HCT116 (cell line): ENCODE measurements around the gene ZBTB38. TPM values are rescaled to one million over a fixed set of nuclear protein-coding genes. Genes with fewer than 3 reads are reported as not detected.

Experiments used
- ATAC-seq: fragments of 200-7000 bp; cut with Tn5 transposase; 2 replicates; pipeline ENCODE4 v1.9.1; 2020; ENCODE audit warnings: mild to moderate bottlenecking, moderate library complexity
- BruUV-seq: library from RNA; stranded (reverse); fragments of 400-500 nt; replicated peaks from 2 replicates; lab custom pipeline; 2021; lab: Mats Ljungman, UMichigan
- CTCF ChIA-PET: fragments of 300-600 bp; sonication (Branson Sonifier 250); formaldehyde crosslinking; loops from one replicate; lab custom pipeline; 2021; ENCODE audit warnings: antibody characterized with exemption; lab: Charles Lee
- POLR2A ChIA-PET: fragments of 300-600, 350-600 bp; sonication (Branson Sonifier 250); formaldehyde crosslinking; loops from one replicate; lab custom pipeline; 2021; ENCODE audit warnings: antibody characterized with exemption; lab: Charles Lee
- RAD21 ChIA-PET, 2 experiments: fragments of 300-600 bp; sonication (Branson Sonifier 250); formaldehyde crosslinking; loops; one replicate each; lab custom pipeline; 2023; ENCODE audit warnings: low total read pairs in 2 of 2; ENCODE audit not compliant: uncharacterized antibody in 2 of 2, unreplicated experiment in 2 of 2, low non-redundant PET in 1 of 2; lab: Charles Lee
- DNase-seq: peaks from one replicate; pipeline ENCODE4 v3.0.0-alpha.2; 2010; ENCODE audit warnings: low read depth, low spot score
- H2AFZ ChIP-seq: fragments of 200-600 bp; shearing (Covaris generic), sonication (generic); 2 replicates; pipeline ENCODE4 v1.6.1; 2017; ENCODE audit warnings: low read depth, mixed run types, mixed read lengths, antibody characterized with exemption, low read length; ENCODE audit not compliant: poor library complexity, severe bottlenecking
- H3K27ac ChIP-seq: 2 replicates; pipeline ENCODE4 v1.5.1; 2012; ENCODE audit warnings: low read depth, low read length
- H3K27me3 ChIP-seq: fragments of 200-600 bp; sonication (generic); 2 replicates; pipeline ENCODE4 v1.6.1; 2016; ENCODE audit warnings: mixed run types, low read length, mixed read lengths; ENCODE audit not compliant: insufficient read depth
- H3K36me3 ChIP-seq, 2 experiments: fragments of 200-500 bp in 1 of 2; fragments of 200-600 bp in 1 of 2; sonication (Bioruptor generic) in 1 of 2; sonication (generic) in 1 of 2; 2 replicates each; pipeline versions ENCODE4 v1.5.1 to v1.6.1; 2014 to 2016; ENCODE audit warnings: low read length in 2 of 2, inconsistent platforms in 1 of 2, mixed read lengths in 1 of 2, mixed run types in 1 of 2; ENCODE audit not compliant: insufficient read depth in 2 of 2, control insufficient read depth in 1 of 2
- H3K4me1 ChIP-seq, 2 experiments: fragments of 200-600 bp in 1 of 2; sonication (generic) in 1 of 2; 2 replicates each; pipeline versions ENCODE4 v1.5.1 to v1.6.1; 2012 to 2017; ENCODE audit warnings: low read length in 2 of 2, inconsistent platforms in 1 of 2, mild to moderate bottlenecking in 1 of 2, mixed read lengths in 1 of 2, mixed run types in 1 of 2, moderate library complexity in 1 of 2; ENCODE audit not compliant: insufficient read depth in 2 of 2, control insufficient read depth in 1 of 2
- H3K4me2 ChIP-seq: fragments of 200-600 bp; sonication (generic); 2 replicates; pipeline ENCODE4 v1.6.1; 2017; ENCODE audit warnings: mixed run types, low read length, mixed read lengths
- H3K4me3 ChIP-seq, 2 experiments: fragments of 200-600 bp in 1 of 2; sonication (generic) in 1 of 2; replicated peaks in 1 of 2; 2 replicates each; pipeline ENCODE4 v1.5.1; 2011 to 2016; ENCODE audit warnings: low read length in 2 of 2, control low read depth in 1 of 2, low read depth in 1 of 2, mild to moderate bottlenecking in 1 of 2, mixed read lengths in 1 of 2, mixed run types in 1 of 2
- H3K79me2 ChIP-seq: fragments of 200-600 bp; sonication (generic); 2 replicates; pipeline ENCODE4 v1.6.1; 2017; ENCODE audit warnings: mild to moderate bottlenecking, mixed run types, low read length, moderate library complexity, mixed read lengths; ENCODE audit not compliant: insufficient read depth
- H3K9ac ChIP-seq: fragments of 200-600 bp; sonication (generic); 2 replicates; pipeline ENCODE4 v1.6.1; 2016; ENCODE audit warnings: low read length, mixed read lengths
- H3K9me2 ChIP-seq: fragments of 200-600 bp; sonication (generic), shearing (Covaris generic); 2 replicates; pipeline ENCODE4 v1.6.1; 2017; ENCODE audit warnings: mixed run types, mild to moderate bottlenecking, moderate library complexity; ENCODE audit not compliant: insufficient read depth
- H3K9me3 ChIP-seq, 2 experiments: fragments of 200-500 bp in 1 of 2; fragments of 200-600 bp in 1 of 2; sonication (Bioruptor generic) in 1 of 2; sonication (generic) in 1 of 2; 2 replicates each; pipeline ENCODE4 v1.6.1; 2014 to 2017; ENCODE audit warnings: low read length in 2 of 2, mixed read lengths in 2 of 2, inconsistent platforms in 1 of 2, low read depth in 1 of 2, mild to moderate bottlenecking in 1 of 2, mixed run types in 1 of 2, moderate library complexity in 1 of 2; ENCODE audit not compliant: control insufficient read depth in 1 of 2, insufficient read depth in 1 of 2
- H4K20me1 ChIP-seq: fragments of 200-600 bp; sonication (generic), shearing (Covaris generic); 2 replicates; pipeline ENCODE4 v1.6.1; 2017; ENCODE audit warnings: mixed run types, mild to moderate bottlenecking, moderate library complexity; ENCODE audit not compliant: insufficient read depth
- CEBPB ChIP-seq: IDR thresholded peaks from 2 replicates; pipeline ENCODE4 v1.6.1; 2012; ENCODE audit warnings: low read depth
- EGR1 ChIP-seq: IDR thresholded peaks from 2 replicates; pipeline ENCODE4 v1.6.1; 2012; ENCODE audit warnings: low read depth
- ELF1 ChIP-seq: IDR thresholded peaks from 2 replicates; pipeline ENCODE4 v1.6.1; 2012; ENCODE audit warnings: low read depth, borderline replicate concordance
- EZH2 ChIP-seq: fragments of 200-600 bp; sonication (generic); IDR thresholded peaks from 2 replicates; pipeline ENCODE4 v1.6.1; 2017; ENCODE audit warnings: antibody characterized with exemption, mixed run types
- EZH2phosphoT487 ChIP-seq: fragments of 200-600 bp; IDR thresholded peaks from 2 replicates; pipeline ENCODE4 v1.6.1; 2018; ENCODE audit warnings: antibody characterized with exemption, borderline replicate concordance
- FOSL1 ChIP-seq: IDR thresholded peaks from 2 replicates; pipeline ENCODE4 v1.6.1; 2012; ENCODE audit warnings: low read depth
- POLR2A ChIP-seq: IDR thresholded peaks from 2 replicates; pipeline ENCODE4 v1.7.0; 2011; ENCODE audit warnings: borderline replicate concordance; ENCODE audit not compliant: insufficient read depth, insufficient read length; ENCODE audit errors: extremely low read depth
- RAD21 ChIP-seq: IDR thresholded peaks from 2 replicates; pipeline ENCODE4 v1.6.1; 2012; ENCODE audit warnings: low read depth, mild to moderate bottlenecking
- SIN3A ChIP-seq: IDR thresholded peaks from 2 replicates; pipeline ENCODE4 v1.6.1; 2012; ENCODE audit warnings: low read depth
- SP1 ChIP-seq: IDR thresholded peaks from 2 replicates; pipeline ENCODE4 v1.6.1; 2012; ENCODE audit warnings: low read depth
- TCF7L2 ChIP-seq: IDR thresholded peaks from 2 replicates; pipeline ENCODE4 v1.7.0; 2011; ENCODE audit warnings: borderline replicate concordance, inconsistent platforms; ENCODE audit not compliant: insufficient read depth, insufficient read length; ENCODE audit errors: extremely low read depth
- YY1 ChIP-seq: IDR thresholded peaks from 2 replicates; pipeline ENCODE4 v1.6.1; 2011; ENCODE audit warnings: low read length, low read depth, moderate library complexity, mild to moderate bottlenecking; ENCODE audit not compliant: insufficient replicate concordance; ENCODE audit errors: extremely low read depth
- ZFX ChIP-seq: fragments of 450-650 bp; IDR thresholded peaks from 2 replicates; pipeline ENCODE4 v1.6.1; 2017
- ZNF274 ChIP-seq: fragments of 200-500 bp; sonication (Bioruptor generic); IDR thresholded peaks from 2 replicates; pipeline ENCODE4 v1.6.1; 2014; ENCODE audit warnings: mild to moderate bottlenecking, low read depth, low read length, inconsistent platforms
- intact Hi-C: fragments of 100-400 bp; cut with micrococcal nuclease; formaldehyde crosslinking; loops from 2 replicates; pipeline ENCODE4 v1.10.0; 2022
- total RNA-seq: library from RNA; stranded (reverse); gene quantifications from one replicate; pipeline ENCODE4 v1.2.1, GENCODE V29; 2021; ENCODE audit not compliant: unreplicated experiment
- TF ChIP-seq, protein P1 (sequence below): IDR thresholded peaks from 2 replicates; pipeline ENCODE4 v1.6.1; 2012
- TF ChIP-seq, protein P2 (sequence below): IDR thresholded peaks from 2 replicates; pipeline ENCODE4 v1.6.1; 2012
- TF ChIP-seq, protein P3 (sequence below): IDR thresholded peaks from 2 replicates; pipeline ENCODE4 v1.6.1; 2012; ENCODE audit warnings: low read depth
- TF ChIP-seq, protein P4 (sequence below): IDR thresholded peaks from 2 replicates; pipeline ENCODE4 v1.6.1; 2011; ENCODE audit warnings: mild to moderate bottlenecking, low read length, moderate library complexity; ENCODE audit not compliant: insufficient replicate concordance; ENCODE audit errors: extremely low read depth
- TF ChIP-seq, protein P5 (sequence below), 3 experiments: fragments of 200-600 bp in 1 of 3; sonication (generic) in 1 of 3; IDR thresholded peaks in 2 of 3; conservative IDR thresholded peaks in 1 of 3; 2 replicates each; pipeline ENCODE4 v1.5.1; 2012 to 2017; ENCODE audit warnings: low read depth in 2 of 3, low read length in 2 of 3, antibody characterized with exemption in 1 of 3, borderline replicate concordance in 1 of 3, control low read depth in 1 of 3, mild to moderate bottlenecking in 1 of 3, mixed read lengths in 1 of 3, mixed run types in 1 of 3, moderate library complexity in 1 of 3; ENCODE audit not compliant: insufficient read depth in 1 of 3

The ZBTB38 gene
- total RNA-seq, 1 experiment from 2014 or later, result 33.5 TPM

DNA sequence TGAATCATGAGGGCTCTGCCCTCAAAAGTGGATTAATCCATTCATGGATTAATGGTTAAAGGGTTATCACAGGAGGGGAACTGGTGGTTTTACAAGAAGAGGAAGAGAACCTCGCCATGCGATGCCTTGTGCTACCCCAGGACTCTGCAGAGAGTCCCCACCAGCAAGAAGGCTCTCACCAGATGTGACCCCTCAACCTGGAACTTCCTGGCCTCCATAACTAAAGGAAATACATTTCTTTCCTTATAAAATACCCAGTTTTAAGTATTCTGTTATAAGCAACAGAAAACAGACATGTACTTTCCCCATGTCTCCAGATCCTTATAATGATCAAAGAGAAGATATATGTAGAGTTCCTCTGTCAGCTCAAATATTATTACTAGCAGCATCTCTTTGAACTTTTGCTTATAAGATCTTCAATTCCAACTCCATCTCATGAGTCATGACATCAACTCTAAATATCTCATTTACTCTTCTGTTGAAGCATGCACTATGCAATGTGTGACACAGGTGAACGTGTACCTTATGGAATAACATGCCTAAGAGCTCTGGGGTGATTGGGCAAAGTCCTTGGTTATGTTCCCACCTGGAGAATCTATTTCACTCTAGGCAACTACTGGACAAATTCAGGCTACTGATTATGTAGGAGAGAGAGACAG, 37.5 kb upstream of the ZBTB38 start:
- Histone ChIP-seq H3K4me1 (peaks cover 0 to 10% of the 10 kb centered on the region in 2 experiments; a peak in 2 of 4 replicates), H3K27ac (no peak overlapping the region), H3K79me2 (no peaks in the 10 kb centered on the region), H3K36me3 (no peaks in the 10 kb centered on the region), H4K20me1 (no peaks in the 10 kb centered on the region), H3K9me2 (no peaks in the 10 kb centered on the region), H3K9ac (no peak overlapping the region), H3K4me3 (no peak overlapping the region), H3K27me3 (no peaks in the 10 kb centered on the region), H2AFZ (peak overlapping the region; percentile 16), H3K4me2 (0 out of 2 replicates have a peak overlapping the region, but pooled peaks have one; percentile 38), H3K9me3 (no peaks in the 10 kb centered on the region)
- TF ChIP-seq CEBPB (no peak), ZFX (no peak), SIN3A (no peak), YY1 (no peak), EGR1 (no peak), ELF1 (no peak), POLR2A (no peak), EZH2phosphoT487 (no peak), EZH2 (no peak), RAD21 (no peak), FOSL1 (no peak), SP1 (no peak), TCF7L2 (no peak), ZNF274 (no peak)
- TF ChIP-seq, protein P1, sequence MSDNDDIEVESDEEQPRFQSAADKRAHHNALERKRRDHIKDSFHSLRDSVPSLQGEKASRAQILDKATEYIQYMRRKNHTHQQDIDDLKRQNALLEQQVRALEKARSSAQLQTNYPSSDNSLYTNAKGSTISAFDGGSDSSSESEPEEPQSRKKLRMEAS, result no peak
- TF ChIP-seq, protein P2, sequence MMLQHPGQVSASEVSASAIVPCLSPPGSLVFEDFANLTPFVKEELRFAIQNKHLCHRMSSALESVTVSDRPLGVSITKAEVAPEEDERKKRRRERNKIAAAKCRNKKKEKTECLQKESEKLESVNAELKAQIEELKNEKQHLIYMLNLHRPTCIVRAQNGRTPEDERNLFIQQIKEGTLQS, result no peak
- TF ChIP-seq, protein P3, sequence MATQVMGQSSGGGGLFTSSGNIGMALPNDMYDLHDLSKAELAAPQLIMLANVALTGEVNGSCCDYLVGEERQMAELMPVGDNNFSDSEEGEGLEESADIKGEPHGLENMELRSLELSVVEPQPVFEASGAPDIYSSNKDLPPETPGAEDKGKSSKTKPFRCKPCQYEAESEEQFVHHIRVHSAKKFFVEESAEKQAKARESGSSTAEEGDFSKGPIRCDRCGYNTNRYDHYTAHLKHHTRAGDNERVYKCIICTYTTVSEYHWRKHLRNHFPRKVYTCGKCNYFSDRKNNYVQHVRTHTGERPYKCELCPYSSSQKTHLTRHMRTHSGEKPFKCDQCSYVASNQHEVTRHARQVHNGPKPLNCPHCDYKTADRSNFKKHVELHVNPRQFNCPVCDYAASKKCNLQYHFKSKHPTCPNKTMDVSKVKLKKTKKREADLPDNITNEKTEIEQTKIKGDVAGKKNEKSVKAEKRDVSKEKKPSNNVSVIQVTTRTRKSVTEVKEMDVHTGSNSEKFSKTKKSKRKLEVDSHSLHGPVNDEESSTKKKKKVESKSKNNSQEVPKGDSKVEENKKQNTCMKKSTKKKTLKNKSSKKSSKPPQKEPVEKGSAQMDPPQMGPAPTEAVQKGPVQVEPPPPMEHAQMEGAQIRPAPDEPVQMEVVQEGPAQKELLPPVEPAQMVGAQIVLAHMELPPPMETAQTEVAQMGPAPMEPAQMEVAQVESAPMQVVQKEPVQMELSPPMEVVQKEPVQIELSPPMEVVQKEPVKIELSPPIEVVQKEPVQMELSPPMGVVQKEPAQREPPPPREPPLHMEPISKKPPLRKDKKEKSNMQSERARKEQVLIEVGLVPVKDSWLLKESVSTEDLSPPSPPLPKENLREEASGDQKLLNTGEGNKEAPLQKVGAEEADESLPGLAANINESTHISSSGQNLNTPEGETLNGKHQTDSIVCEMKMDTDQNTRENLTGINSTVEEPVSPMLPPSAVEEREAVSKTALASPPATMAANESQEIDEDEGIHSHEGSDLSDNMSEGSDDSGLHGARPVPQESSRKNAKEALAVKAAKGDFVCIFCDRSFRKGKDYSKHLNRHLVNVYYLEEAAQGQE, result no peak
- TF ChIP-seq, protein P4, sequence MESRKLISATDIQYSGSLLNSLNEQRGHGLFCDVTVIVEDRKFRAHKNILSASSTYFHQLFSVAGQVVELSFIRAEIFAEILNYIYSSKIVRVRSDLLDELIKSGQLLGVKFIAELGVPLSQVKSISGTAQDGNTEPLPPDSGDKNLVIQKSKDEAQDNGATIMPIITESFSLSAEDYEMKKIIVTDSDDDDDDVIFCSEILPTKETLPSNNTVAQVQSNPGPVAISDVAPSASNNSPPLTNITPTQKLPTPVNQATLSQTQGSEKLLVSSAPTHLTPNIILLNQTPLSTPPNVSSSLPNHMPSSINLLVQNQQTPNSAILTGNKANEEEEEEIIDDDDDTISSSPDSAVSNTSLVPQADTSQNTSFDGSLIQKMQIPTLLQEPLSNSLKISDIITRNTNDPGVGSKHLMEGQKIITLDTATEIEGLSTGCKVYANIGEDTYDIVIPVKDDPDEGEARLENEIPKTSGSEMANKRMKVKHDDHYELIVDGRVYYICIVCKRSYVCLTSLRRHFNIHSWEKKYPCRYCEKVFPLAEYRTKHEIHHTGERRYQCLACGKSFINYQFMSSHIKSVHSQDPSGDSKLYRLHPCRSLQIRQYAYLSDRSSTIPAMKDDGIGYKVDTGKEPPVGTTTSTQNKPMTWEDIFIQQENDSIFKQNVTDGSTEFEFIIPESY, result no peak
- TF ChIP-seq, protein P5, sequence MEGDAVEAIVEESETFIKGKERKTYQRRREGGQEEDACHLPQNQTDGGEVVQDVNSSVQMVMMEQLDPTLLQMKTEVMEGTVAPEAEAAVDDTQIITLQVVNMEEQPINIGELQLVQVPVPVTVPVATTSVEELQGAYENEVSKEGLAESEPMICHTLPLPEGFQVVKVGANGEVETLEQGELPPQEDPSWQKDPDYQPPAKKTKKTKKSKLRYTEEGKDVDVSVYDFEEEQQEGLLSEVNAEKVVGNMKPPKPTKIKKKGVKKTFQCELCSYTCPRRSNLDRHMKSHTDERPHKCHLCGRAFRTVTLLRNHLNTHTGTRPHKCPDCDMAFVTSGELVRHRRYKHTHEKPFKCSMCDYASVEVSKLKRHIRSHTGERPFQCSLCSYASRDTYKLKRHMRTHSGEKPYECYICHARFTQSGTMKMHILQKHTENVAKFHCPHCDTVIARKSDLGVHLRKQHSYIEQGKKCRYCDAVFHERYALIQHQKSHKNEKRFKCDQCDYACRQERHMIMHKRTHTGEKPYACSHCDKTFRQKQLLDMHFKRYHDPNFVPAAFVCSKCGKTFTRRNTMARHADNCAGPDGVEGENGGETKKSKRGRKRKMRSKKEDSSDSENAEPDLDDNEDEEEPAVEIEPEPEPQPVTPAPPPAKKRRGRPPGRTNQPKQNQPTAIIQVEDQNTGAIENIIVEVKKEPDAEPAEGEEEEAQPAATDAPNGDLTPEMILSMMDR (IDR thresholded peaks at IDR 0.05 in 2 of 3, conservative IDR thresholded peaks at IDR 0.05 in 1 of 3; ENCODE audit: borderline replicate concordance in 1 of 3, insufficient read depth in 1 of 3, low read depth in 2 of 3, low read length in 2 of 3), result no peak
- ChIA-PET RAD21 (no interaction called here), POLR2A (no interaction called here), CTCF (no interaction called here)
- DNase-seq, result no peak
- BruUV-seq, result no TSS peak
- ATAC-seq, result no peak
- intact Hi-C loops, result no loop called here
